Endothelial cell of umbilical vein (primary cell): ENCODE data around the gene PAX3. TPM values are rescaled to one million over a fixed set of nuclear protein-coding genes. Genes with fewer than 3 reads are reported as not detected.

Experiments
- BruUV-seq: library from RNA; stranded (reverse); fragments of 400-500 nt; replicated peaks from 2 replicates; lab custom pipeline; 2021; lab: Mats Ljungman, UMichigan
- CTCF ChIA-PET: fragments of 300-600, 350-600 bp; sonication (Branson Sonifier 250); formaldehyde crosslinking; loops from one replicate; lab custom pipeline; 2021; ENCODE audit warnings: antibody characterized with exemption, inconsistent platforms; lab: Charles Lee
- POLR2A ChIA-PET: fragments of 300-600, 350-600 bp; sonication (Branson Sonifier 250); formaldehyde crosslinking; loops from one replicate; lab custom pipeline; 2021; ENCODE audit warnings: antibody characterized with exemption, inconsistent platforms; lab: Charles Lee
- DNase-seq: peaks from one replicate; pipeline ENCODE4 v3.0.0-alpha.2; 2011; ENCODE audit warnings: low read depth, low spot score
- FAIRE-seq: peaks from 2 replicates; lab custom pipeline; 2011; peaks lifted over from hg19 to GRCh38; lab: Jason Lieb, UNC
- H2AFZ ChIP-seq: 2 replicates; pipeline ENCODE4 v1.6.0; 2012; ENCODE audit warnings: low read depth, low read length, control low read depth, inconsistent platforms
- H3K27ac ChIP-seq: 2 replicates; pipeline ENCODE4 v1.5.1; 2011; ENCODE audit warnings: low read depth, mild to moderate bottlenecking, control low read depth, low read length, moderate library complexity; ENCODE audit not compliant: insufficient read depth
- H3K27me3 ChIP-seq, 2 experiments: 2 replicates each; pipeline versions ENCODE4 v1.6.0 to v1.6.1; 2011; ENCODE audit warnings: low read length in 2 of 2, mixed read lengths in 1 of 2; ENCODE audit not compliant: control insufficient read depth in 2 of 2, insufficient read depth in 2 of 2
- H3K36me3 ChIP-seq, 2 experiments: 2 replicates in 1 of 2; 3 replicates in 1 of 2; pipeline ENCODE4 v1.5.1; 2011; ENCODE audit warnings: low read length in 2 of 2, mild to moderate bottlenecking in 1 of 2, moderate library complexity in 1 of 2; ENCODE audit not compliant: control insufficient read depth in 2 of 2, insufficient read depth in 2 of 2; ENCODE audit errors: extremely low read depth in 1 of 2
- H3K4me1 ChIP-seq: 3 replicates; pipeline ENCODE4 v1.5.1; 2011; ENCODE audit warnings: mild to moderate bottlenecking, low read length; ENCODE audit not compliant: control insufficient read depth, insufficient read depth; ENCODE audit errors: extremely low read depth
- H3K4me2 ChIP-seq: 2 replicates; pipeline ENCODE4 v1.6.1; 2011; ENCODE audit warnings: low read length, control low read depth, mixed read lengths; ENCODE audit not compliant: insufficient read depth
- H3K4me3 ChIP-seq, 3 experiments: fragments of 200-600 bp in 1 of 3; sonication (generic), shearing (Covaris generic) in 1 of 3; replicated peaks in 1 of 3; 2 replicates each; pipeline ENCODE4 v1.5.1; 2011 to 2016; ENCODE audit warnings: control low read depth in 3 of 3, low read length in 3 of 3, mild to moderate bottlenecking in 2 of 3, inconsistent platforms in 1 of 3, low read depth in 1 of 3, moderate library complexity in 1 of 3; ENCODE audit not compliant: insufficient read depth in 1 of 3
- H3K79me2 ChIP-seq: 2 replicates; pipeline ENCODE4 v1.6.0; 2012; ENCODE audit warnings: low read length, inconsistent platforms; ENCODE audit not compliant: control insufficient read depth, insufficient read depth
- H3K9ac ChIP-seq: replicated peaks from 2 replicates; pipeline ENCODE3; 2011; ENCODE audit warnings: low read length, control low read depth; ENCODE audit not compliant: insufficient read depth; ENCODE audit errors: extremely low read depth
- H3K9me1 ChIP-seq: replicated peaks from 3 replicates; pipeline ENCODE4 v1.6.0; 2011; ENCODE audit warnings: mild to moderate bottlenecking, low read length; ENCODE audit not compliant: control insufficient read depth, insufficient read depth; ENCODE audit errors: extremely low read depth
- H3K9me3 ChIP-seq: replicated peaks from 2 replicates; pipeline ENCODE4 v1.5.1; 2012; ENCODE audit warnings: low read length, inconsistent platforms; ENCODE audit not compliant: control insufficient read depth, insufficient read depth
- H4K20me1 ChIP-seq: replicated peaks from 2 replicates; pipeline ENCODE3; 2011; ENCODE audit warnings: mild to moderate bottlenecking, low read length; ENCODE audit not compliant: control insufficient read depth, insufficient read depth; ENCODE audit errors: extremely low read depth
- CTCF ChIP-seq, 2 donors: IDR thresholded peaks; 1 replicate in 1 of 2; 2 replicates in 1 of 2; pipeline ENCODE4 v1.5.1; 2011; ENCODE audit warnings: low read length in 2 of 2, mild to moderate bottlenecking in 2 of 2, moderate library complexity in 2 of 2, control low read depth in 1 of 2, inconsistent platforms in 1 of 2, low read depth in 1 of 2; ENCODE audit not compliant: insufficient read depth in 1 of 2; ENCODE audit errors: extremely low read depth in 1 of 2
- EZH2 ChIP-seq: IDR thresholded peaks from 2 replicates; pipeline ENCODE4 v1.6.1; 2012; ENCODE audit warnings: borderline replicate concordance, low read depth, mild to moderate bottlenecking, moderate library complexity, low read length, inconsistent platforms; ENCODE audit not compliant: severe bottlenecking
- FOS ChIP-seq: IDR thresholded peaks from 2 replicates; pipeline ENCODE4 v1.6.1; 2011; ENCODE audit warnings: mild to moderate bottlenecking, low read length, moderate library complexity, borderline replicate concordance; ENCODE audit not compliant: insufficient read depth
- GATA2 ChIP-seq: IDR thresholded peaks from 2 replicates; pipeline ENCODE4 v1.7.0; 2011; ENCODE audit warnings: low read depth, mild to moderate bottlenecking, moderate library complexity, mixed read lengths, low read length; ENCODE audit not compliant: insufficient read length, insufficient read depth
- JUN ChIP-seq: IDR thresholded peaks from 2 replicates; pipeline ENCODE4 v1.6.1; 2011; ENCODE audit warnings: borderline replicate concordance, low read depth; ENCODE audit not compliant: insufficient read length, insufficient read depth
- MAX ChIP-seq: IDR thresholded peaks from 2 replicates; pipeline ENCODE4 v1.6.1; 2011; ENCODE audit not compliant: insufficient read depth, insufficient read length
- MYC ChIP-seq: IDR thresholded peaks from one replicate; pipeline ENCODE4 v1.6.1; 2011; ENCODE audit warnings: mild to moderate bottlenecking, low read depth, low read length
- POLR2A ChIP-seq: IDR thresholded peaks from 2 replicates; pipeline ENCODE4 v1.6.1; 2012; ENCODE audit warnings: low read depth, mild to moderate bottlenecking, control low read depth, low read length
- POLR2AphosphoS5 ChIP-seq: IDR thresholded peaks from 2 replicates; pipeline ENCODE4 v1.6.1; 2012; ENCODE audit warnings: low read depth, mild to moderate bottlenecking, control low read depth, low read length, moderate library complexity; ENCODE audit not compliant: insufficient read depth
- dilution Hi-C: fragments of 300-500 bp; cut with MboI; formaldehyde crosslinking; loops from one replicate; pipeline ENCODE4 v1.15.0; 2019; ENCODE audit warnings: low sequenced_read_pairs; ENCODE audit not compliant: extremely low pct_ligation_motif_present
- intact Hi-C: fragments of 100-400 bp; cut with micrococcal nuclease; formaldehyde crosslinking; loops from one replicate; pipeline ENCODE4 v1.10.0; 2022
- polyA plus RNA-seq, 4 experiments: library from polyadenylated mRNA; depleted of rRNA in 3 of 4; stranded (reverse) in 3 of 4; unstranded in 1 of 4; fragments of >200 nt; gene quantifications; 2 replicates each; pipeline versions ENCODE4 v1.2.1 to v1.2.3, GENCODE V29; 2011 to 2012; ENCODE audit warnings: missing spikeins in 1 of 4
- total RNA-seq: library from RNA; stranded (reverse); gene quantifications from 2 replicates; pipeline ENCODE4 v1.2.3, GENCODE V29; 2021

The PAX3 gene
- total and polyA plus RNA-seq, 2 donors (not counting 3 experiments of a cell fraction or from before 2014, with no cell fraction given), result not detected

GRCh38 chr2:222250313-222250712 is 48.5 kb downstream of the PAX3 start:
- no peak for DNase-seq
- H3K9me1 ChIP-seq, result no peaks in the 10 kb centered on the region

More at GRCh38 chr2:222250313-222250712, 48.5 kb downstream of the PAX3 start:
- no peak for FAIRE-seq
- Histone ChIP-seq H4K20me1 (no peaks in the 10 kb centered on the region), H3K79me2 (no peaks in the 10 kb centered on the region), H3K4me2 (no peak overlapping the region), H3K4me1 (no peaks in the 10 kb centered on the region), H3K9me3 (no peaks in the 10 kb centered on the region), H3K27ac (no peak overlapping the region), H3K9ac (no peak overlapping the region), H3K36me3 (no peaks in the 10 kb centered on the region), H3K27me3 (no peaks in the 10 kb centered on the region), H3K4me3 (no peak overlapping the region), H2AFZ (no peak overlapping the region)
- no TSS peak for BruUV-seq
- TF ChIP-seq EZH2 (no peak), JUN (no peak), POLR2A (no peak), POLR2AphosphoS5 (no peak), CTCF (IDR thresholded peaks at IDR 0.05; ENCODE audit: extremely low read depth in 1 of 2, insufficient read depth in 1 of 2, low read depth in 1 of 2, low read length in 2 of 2) (no peak), MAX (no peak), MYC (no peak), FOS (no peak), GATA2 (no peak)
- intact Hi-C loops (no loop called here), dilution Hi-C loops (no loop called here)
- CTCF ChIA-PET, result no interaction called here
- POLR2A ChIA-PET, result no interaction called here
